NCI-H524 treated with DMSO at 0.1 percent for 48 hours (cell line): Measurements from ENCODE around the gene DKK2.

Experiments
- DNase-seq: peaks from one replicate; lab custom pipeline; 2025; lab: John Stamatoyannopoulos, UW

The DKK2 gene

GRCh38 chr4:107017443-107018343, 18.4 kb downstream of the DKK2 start:
- no peak for DNase-seq

GRCh38 chr4:107011312-107011711, 24.8 kb downstream of the DKK2 start:
- no peak for DNase-seq

DNA sequence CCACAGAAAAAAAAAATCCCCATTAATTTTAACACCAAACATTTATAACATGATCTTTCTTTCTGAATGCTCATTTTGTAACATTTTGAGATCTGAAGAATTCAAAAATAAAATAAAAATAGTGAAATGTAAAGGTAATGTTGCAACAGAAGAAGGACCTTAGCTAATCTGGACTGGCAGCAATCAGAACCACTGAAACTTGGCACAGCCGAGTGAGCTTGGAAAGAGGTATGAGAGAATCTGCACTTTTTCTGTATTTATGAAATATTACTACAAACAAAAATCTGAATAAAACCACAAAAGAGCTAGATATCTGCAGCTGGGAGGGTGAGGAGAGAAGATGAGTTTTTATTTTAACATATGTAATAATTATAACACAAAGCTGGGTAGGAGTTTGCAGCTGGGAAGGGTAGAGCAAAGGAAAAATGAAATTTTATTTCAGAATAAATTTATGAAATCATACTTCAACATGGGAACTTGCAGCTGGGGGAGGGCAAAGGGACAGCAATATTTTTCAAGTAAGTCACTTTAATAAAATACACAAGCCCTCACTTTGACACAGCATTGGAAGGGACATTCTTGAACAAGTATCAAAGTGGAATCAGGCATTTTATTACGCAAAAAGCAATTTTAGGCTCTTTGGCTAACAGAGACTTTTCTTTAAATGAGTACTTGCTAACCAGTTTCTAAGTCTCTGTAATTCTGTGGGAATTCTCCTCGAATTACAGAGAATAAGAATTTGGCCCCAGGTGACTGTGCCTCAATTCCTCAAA, 26.7 kb downstream of the DKK2 start:
- no peak for DNase-seq

DNA sequence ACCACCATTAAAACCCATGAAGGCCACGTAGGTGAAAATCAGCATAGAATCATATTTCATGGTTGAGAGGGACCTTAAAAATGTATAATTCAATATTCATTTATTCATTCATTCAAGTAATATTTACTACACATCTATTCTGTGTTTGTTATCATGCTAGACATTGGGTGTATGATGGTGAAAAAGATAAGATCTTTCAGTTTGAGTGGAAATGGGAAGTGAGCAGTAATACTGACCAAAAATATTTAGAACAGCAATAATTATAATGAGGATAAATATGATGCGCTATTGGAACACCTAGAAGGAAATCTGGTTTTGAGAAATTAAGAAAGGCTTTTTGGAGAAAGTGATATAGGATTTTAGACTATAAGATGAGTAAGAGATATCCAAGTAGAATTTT, 28.0 kb downstream of the DKK2 start:
- no peak for DNase-seq

DNA sequence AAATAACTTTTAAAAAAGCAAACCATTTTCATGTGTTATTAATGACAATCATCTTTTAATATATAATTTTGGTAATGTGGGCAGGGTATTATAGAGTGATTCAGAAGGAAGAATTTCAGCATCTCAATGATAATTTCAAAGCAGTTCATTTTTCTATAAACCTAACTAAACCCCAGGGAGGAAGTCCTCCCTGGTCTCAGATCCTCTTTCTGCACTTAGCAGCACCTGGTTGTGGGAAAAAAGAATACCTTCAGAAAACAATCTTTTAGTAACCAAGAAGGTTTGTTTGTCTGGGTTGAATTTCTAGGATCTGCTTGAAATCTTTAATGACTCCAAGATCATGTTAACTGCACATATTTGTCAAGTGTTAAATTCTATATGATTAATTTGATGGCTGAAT, 29.9 kb downstream of the DKK2 start:
- no peak for DNase-seq

DNA sequence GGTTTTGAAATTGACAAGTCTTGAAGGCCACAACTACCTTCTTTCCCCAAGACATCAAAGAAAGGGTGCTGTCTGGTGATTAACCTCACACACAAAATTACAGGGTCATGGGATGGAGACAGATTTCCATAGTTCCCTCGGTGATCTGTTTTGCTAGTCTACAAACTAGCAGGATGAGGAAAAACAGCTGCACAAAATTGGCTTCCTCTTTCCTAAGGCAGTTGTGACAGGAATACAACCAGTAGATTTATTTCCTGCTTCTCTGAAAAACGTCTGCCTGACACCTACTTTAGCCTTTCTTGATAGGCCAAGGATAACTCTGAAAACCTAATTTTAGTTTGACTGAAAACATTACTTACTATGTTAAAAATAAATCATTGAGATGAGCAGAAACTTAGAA, 39.6 kb downstream of the DKK2 start:
- DNase-seq = no peak

DNA sequence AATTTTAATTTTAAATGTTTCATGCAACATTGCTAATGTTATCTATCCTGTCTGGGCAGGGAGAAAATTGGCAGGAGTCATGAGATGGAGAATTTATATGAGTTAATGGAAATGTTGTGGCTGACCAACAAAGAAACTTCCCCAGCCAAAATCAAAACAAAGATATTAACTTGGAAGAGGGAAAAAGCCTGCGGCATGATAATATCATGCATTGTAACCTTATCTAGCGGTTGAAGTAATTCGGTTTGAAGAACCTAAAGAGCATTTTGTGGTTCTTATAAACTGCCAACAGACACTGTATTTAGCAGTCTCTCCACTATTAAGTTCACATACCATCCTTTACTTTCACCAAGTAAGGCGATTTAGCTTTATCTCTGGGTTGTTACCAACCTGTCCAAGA, 42.3 kb downstream of the DKK2 start:
- DNase-seq = no peak

DNA sequence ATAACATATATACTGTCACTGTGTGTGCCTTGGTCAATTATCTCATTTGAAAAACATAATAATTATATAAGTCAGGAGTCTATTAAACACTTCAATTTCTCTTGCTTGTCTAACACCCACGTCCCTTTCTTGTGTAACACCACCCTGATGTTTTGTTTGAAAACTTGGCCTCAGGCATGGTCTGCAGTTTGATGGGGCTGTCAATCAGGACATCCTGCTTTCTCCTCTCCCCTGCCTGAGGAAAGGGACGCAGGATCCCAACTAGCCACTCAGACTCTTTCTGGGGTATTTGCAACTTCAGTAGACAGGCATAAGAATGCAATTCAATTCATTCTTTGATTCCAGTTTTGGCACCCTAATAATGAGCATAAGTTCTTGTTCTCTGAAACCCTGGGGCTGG, 48.8 kb downstream of the DKK2 start:
- DNase-seq = no peak

DNA sequence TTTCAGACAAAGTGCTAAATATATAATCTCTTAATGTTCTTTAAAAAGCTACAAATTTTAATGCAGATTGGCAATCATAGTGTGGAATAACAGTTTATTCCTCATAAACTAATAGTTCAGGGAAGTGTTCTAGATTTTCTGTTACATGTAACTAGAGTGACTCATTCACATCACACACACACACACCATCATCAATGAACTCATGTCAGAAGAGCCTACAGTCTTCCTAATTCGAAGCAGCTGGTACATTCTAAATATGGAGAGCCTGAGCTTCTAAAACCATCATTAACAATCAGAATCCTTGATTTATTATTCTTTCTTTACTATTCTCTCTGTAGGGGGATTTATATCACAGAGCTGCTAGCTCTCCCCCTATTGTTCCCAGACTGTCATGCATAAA, 49.6 kb downstream of the DKK2 start:
- DNase-seq = no peak

DNA sequence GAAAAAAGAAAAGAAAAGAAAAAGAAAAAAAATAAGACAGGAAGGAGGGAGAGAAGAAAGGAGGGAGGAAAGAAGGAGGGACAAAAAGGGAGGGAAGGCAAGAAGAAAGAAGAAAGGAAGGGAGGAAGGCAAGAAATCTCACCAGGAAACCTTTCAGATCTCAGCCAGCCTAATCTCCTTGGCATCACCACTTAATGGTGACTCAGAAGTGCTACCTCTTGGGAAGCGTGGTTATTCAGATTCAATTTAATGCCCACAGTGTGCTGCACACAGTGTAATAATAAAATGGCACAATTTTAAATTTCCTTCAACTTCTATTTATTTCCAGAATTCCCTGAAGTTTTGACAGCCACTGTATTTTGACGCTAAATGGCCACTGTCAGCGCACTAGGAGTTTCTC, 50.3 kb downstream of the DKK2 start:
- no peak for DNase-seq

GRCh38 chr4:106982711-106983211, 53.4 kb downstream of the DKK2 start:
- no peak for DNase-seq

DNA sequence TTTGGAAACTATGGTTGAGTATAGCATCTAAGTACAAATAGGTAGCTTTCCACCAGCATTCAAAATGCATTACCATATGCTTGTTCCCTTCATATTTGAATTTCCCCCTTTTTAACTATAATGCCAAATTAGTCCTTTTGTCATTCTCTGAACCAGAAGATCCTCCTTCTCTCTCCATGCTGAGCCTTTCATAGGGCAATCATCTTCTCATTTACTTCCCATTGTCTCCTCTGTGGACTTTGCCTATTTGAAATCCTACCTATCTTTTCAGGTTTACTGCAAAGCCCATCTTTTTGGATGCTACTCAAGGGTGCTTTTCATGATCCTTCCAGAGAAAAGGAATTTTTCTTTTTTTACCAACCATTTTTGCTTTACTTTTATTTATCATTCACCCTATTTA, 54.7 kb downstream of the DKK2 start:
- DNase-seq = no peak

- DNase-seq = no peak
These were observed 56.6 kb downstream of the DKK2 start for GRCh38 chr4:106979476-106979875.

DNA sequence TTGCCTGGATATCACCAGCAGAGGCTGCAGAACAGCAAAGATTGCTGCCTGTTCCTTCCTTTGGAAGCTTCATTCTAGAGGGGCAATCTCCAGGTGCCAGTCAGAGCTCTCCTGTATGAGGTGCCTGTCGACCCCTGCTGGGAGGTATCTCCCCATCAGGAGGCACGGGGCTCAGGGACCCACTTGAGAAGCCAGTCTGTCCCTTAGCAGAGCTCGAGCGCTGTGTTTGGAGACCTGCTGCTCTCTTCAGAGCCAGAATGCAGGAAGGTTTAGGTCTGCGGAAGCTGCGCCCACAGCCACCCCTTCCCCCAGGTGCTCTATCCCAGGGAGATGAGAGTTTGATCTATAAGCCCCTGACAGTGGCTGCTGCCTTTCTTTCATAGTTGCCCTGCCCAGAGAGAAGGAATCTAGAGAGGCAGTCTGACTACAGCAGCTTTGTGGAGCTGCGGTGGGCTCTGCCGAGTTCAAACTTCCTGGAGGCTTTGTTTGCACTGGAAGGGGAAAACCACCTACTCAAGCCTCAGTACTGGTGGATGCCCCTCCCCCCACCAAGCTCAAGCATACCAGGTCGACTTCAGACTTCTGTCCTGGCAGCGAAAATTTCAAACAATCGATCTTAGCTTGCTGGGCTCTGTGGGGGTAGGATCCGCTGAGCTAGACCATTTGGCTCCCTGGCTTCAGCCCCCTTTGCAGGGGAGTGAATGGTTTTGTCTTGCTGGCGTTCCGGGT, 57.9 kb downstream of the DKK2 start:
- DNase-seq = no peak

- no peak for DNase-seq
These were observed 64.5 kb downstream of the DKK2 start for GRCh38 chr4:106971636-106972035.

GRCh38 chr4:106967892-106968291, 68.2 kb downstream of the DKK2 start:
- DNase-seq = no peak

DNA sequence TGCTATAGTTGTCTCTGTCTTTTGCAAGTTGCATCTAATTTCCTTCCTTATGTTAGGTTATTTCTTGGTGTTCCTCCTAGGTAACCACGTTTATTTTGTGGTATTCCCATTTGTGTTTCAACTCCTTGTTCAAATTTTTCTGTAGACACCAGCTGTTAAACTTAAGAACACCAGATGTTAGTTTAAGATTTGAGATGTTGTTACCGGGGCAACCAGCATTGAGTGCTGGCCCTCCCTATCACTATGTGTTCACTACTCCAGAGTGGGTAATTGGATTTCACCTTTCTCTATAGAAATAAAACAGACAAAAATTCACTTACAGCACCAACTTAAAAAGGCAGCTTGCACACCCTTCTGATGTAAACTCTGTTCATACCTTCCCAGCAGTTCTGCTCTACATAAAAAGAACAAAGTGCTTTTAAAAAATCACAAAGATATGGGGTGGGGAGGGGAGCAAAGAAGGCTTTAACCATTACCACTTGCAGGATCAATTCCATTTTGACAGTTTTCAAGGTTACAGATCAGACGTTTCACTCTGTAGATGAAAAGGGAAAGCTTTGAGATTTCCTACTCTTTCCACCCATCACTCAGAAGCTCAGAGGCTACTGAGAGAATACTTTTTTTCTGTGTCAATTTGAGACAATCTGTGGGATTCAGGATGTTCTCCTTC, 82.9 kb downstream of the DKK2 start:
- peak; percentile 41 for DNase-seq

GRCh38 chr4:106951891-106952290, 84.2 kb downstream of the DKK2 start:
- DNase-seq = no peak

DNA sequence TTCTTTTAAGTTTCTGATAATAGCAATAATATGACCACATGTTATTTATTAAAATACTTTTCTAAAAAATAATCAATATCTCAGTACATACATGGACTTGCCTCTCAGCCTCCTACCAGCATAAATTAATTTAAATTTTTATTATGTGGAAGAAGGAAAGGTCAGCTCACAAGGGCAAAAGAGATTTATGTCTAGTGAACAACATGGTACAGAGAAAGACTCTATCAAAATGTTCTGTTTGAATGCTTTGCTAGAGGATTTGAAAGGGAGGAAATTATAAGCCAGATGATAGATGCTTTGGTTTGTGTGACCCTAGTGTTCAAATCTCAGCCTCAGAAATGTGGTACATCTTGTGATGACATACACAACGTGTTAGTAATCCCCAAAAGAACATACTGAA, 94.3 kb downstream of the DKK2 start:
- no peak for DNase-seq

DNA sequence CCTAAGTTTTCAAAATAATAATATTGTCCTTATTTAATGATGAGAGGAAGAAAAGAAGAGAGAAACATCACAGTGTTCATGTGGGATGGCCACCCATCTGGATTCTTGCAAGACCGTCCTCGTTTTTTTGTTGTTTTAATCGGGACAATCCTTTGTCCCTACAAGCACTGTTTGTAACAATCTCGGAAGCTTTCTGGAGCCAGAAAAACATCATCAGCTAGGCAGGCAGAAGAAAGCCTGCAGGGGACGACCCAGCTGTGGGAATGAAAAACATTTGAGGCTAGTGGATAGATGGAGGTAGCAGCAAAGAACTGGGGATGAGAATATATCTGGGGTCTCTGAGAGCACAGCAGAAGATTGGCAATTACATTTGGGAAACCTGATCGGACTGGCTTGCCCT, 105.6 kb downstream of the DKK2 start:
- no peak for DNase-seq

DNA sequence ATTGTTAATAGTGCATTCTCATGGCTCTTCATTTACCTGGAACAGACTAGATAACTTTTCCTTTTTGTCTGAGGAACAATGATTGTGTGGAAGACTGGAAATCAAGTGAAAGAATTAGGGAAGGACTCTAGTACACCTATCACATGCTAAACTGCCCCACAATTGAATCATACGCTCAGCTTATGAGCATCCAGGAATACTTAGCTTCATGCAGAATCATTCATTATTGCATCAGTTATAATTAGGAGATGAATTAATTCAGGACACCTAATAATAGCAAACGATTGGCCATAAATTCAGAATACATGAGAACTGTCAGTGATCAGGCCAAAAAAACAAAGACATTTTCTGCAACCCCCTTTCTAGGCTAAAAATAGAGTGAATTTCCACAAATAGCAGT, 106.9 kb downstream of the DKK2 start:
- no peak for DNase-seq

DNA sequence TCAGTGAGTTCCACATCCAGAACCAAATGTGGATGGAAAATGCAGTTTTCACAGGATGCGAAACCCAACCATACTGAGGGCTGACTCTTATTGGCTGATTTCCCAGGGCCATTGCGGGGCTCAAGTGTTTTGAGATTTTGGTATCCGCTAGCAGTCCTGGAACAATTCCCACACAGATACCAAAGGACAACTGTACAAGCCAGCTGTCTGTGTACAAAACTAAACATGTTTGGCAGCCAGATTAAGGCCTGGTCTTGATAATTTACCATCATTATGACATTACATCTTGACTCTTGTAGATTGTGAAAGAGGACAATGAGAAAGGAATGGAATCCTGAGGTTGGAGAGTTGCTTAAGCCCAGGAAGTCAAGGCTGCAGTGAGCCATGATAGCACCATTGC, 121.9 kb downstream of the DKK2 start:
- DNase-seq = no peak
